ENCODE data around the gene CCDC148.

CCDC148 gene

GRCh38 chr2:158143703-158144360 is 312.7 kb downstream of the CCDC148 start:
- DNase-seq: no peak

DNA sequence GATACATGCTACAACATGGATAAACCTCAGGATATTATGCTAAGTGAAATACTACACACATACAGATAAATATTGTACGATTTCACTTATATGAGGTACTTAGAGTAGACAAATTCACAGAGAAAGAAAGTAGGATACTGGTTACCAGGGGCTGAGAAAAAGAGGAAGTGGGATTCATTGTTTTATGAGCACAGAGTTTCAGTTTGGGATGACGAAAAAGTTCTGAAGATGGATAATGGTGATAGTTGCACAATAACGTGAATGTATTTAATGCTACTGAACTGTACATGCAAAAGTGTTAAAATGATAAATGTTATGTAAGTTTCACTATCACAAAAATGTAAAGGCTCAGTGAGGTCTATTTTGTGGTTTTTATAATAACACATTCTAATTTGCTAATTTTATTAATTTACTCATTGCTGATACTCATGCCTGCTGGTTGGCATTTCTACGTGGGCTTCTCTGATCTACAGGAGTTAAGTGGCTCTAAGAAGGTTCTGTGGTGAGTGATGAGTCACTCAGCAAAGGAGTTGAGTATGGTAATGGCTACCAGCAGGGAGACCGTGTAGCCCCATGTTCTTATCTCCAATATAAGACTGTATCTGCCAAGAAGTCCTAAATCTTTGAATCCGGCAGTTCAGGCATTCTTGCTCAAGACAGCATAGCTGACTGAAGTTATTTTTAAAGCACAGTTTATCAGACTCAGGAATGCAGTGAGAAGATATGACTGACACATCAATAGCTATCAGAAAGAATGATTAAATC is 313.8 kb downstream of the CCDC148 start:
- no peak for DNase-seq

DNA sequence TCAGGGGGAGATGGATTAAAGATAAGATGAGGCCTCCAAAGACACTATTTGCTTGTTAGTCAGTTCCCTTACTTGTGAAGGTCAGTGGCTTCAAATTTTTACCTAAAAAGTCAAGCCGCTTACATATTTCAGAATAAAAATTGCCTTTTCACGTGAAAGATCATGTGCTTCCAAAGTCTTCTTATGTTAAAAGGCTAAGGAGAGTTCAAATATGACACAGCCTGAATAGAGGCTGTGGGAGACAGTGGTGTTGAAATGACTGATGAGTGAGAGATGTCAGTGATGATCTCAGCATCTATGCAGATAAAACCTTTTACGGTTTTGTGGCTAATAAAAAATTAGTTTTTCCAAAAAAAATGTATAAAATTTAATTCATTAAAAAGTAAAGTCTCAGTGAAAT is 314.4 kb downstream of the CCDC148 start:
- DNase-seq: no peak

DNA sequence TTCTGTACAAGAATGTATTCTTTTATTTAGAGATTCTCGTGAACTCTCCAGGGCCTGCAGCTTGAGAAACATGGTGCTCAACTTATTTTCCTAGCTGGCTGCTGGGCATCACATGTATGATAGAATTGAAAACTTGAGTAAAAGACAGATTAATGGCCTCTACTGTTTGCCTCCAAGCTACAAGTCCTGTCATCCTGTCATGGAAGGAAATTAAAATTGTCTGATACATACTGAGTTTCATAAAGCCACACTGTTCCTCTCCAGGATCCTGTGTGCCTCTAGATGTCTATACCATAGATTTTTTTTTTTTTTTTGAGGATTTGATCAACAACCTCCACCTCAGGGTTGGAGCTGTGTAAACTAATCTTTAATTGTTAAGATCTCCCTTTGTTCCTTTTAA is 316.4 kb downstream of the CCDC148 start:
- DNase-seq: no peak

DNA sequence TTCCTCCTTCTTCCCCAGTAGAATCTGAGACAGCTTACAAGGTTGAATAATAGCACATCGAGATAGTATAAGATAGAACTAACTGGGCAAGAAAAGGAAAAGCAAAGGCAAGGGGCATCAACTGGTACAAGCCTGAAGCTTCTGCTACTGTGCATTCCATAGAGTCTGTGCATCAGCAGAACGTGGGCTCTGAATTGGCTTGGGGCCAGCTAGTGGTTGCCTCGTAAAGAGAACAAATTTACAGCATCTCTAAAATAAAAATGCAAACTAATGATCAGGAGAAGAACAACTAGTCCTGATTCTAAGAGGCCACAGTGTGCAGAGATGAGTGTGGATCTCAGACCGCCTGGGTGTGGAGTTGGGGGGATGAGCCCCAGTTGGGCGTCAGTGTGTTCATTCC is 318.3 kb downstream of the CCDC148 start:
- no peak for DNase-seq

DNA sequence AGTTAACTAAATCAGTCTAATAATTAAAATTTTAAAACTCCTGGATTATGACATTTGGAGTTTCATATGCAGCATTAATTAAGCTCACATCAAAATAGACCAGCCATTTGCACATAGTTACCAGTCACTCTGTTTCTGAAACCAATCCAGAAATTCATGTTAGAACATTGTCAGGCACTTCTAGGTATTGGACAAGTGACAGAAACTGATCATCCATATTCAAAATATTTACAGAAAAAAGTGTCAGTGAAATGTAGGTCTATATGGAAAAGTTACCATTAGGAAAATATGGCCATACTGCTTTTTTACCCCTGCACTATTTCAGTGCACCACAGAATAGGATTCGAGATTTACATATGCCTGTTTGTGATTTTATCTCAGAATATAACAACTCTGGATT is 321.5 kb downstream of the CCDC148 start:
- DNase-seq: peak; percentile 3

DNA sequence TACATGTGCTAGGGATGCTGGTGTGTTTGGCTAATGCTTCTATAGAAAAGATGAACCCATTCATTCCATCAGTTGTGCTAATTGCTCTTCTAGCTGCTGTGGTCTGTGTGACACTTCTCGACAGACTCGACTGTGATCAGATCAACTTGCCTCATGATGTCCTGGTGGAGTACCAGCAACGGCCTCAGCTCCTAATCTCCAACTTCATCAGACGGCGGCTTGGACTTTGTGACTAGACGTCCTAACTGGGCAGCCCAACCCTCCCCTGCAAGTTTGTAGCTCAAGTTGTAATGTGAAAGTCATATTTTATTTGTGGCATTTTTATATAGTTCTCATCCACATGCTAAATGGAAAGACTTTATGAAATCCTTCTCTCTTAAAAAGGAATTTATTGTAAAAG is 321.9 kb downstream of the CCDC148 start:
- DNase-seq: no peak

DNA sequence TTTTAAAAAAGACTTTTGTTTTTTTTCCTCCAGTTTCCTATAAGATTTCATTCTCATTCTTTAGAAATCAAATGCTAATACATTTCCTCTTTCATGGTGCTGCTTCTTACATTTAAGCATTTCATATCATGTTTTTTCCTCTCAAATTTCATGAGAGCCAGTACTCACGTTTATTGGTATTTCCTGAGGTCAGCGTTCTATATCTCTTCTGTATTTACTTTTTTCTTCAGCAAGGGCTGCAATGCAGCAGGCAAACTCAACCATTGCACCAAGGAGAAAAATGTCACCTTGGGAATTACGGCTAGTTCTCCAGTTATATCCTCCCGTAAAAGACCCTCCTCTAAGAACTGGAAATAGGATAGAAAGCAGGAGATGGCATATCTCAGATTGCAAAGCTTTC is 322.5 kb downstream of the CCDC148 start:
- DNase-seq: no peak

- no peak for DNase-seq
Observed at GRCh38 chr2:158131919-158132566, 324.5 kb downstream of the CCDC148 start.

- DNase-seq: no peak
Observed at GRCh38 chr2:158131483-158131912, 325.1 kb downstream of the CCDC148 start.

DNA sequence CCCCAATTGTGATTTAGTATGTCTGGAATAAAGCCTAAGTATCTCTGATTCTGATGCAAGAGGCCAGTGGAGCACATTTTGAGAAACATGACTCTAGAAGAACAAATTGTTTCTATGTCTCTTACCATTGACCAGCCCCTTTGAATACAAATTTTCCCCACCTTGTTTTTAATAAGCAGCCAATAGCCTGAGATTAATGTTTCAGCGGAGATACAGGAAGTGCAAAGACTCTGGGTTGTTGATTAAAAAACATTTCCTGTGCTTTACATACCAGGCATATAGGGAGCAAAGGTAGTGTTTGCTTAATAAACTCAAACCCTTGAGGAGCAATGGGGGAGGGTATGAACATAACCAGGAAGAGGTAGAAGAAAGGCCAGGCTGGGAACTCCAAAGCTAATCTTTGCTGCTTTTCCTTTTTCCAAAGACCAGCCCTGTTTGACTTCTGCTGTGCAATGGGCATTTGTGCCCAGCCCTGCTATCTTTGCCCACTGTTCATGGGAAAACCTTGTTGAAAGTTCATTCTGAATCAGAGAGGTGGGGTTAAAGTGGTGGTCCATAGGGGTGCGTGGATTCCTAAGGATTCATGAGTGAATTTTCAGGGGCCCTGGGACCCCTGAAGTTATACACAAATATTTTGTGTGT is 325.6 kb downstream of the CCDC148 start:
- DNase-seq: no peak

GRCh38 chr2:158129037-158129436 is 327.5 kb downstream of the CCDC148 start:
- no peak for DNase-seq

DNA sequence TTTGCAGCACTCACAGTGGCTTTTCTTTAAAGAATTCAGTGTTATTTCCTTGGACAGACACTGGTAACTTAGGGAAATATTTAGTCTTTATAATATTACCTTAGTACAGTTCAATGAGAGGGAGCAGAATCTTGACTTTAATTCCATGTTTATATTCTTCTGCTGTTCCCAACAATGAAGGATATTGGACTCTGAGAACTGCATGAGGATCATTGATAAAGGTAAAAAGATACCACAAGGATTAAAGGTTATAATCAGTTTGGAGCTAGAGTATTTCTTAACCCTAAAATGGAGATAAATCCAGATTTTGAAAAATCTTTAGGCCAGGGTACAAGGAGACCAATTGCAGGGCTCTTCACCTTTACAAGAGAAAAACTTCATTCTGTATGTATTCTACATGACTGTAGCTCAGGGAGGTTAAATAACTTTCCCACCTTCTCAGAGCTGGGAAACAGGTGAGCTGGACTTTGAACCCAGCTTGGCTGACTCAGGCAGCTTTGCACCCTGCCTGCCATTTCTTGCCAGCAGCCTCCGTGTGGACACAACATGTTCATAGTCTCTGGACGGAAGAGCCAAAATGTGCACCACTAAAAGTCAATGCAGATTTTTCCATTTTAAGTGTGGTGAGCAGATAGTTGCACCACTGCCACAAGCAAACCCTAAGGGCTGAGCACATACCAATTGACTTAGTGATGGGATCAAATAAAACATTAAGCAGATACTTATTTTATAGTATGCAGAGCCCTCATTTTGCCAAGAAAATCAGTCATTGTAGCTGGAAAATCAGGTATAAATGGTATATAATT is 328.2 kb downstream of the CCDC148 start:
- no peak for DNase-seq

- DNase-seq: no peak
Observed at GRCh38 chr2:158127380-158127804, 329.2 kb downstream of the CCDC148 start.

DNA sequence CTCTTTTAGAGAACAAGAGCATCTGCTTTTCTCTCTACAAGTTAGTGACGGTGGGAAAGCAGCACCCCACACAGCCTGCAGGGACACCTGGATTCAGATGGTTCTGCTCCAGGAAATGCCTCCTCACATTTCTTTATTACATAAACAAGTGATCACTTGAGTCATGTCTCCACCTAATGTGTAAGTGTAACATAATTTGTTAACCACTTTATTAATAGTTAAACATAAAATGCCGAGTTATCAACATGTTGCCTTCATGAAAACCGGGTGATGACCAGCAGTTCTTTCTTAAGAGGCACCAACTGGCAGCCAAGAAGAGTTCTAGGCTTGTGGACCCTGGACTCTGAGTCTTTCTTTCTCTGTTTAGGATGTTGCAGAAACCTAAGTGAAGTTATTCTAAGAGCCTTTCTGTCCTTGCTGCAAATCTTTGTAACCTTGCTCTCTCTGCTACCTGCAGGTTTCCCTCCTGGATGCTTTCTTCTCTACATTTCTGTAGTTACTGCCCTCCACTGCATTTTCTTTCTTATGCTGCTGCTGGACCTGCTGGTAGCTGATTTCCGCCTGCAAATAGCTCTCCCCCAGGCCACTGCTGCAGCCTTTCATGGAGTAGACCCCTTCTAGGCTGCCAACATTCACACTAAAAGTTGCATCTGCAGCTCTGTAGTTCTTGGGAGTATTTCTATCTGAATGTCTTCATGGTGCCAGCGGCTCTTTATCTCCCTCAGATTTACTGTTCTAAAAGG is 330.6 kb downstream of the CCDC148 start:
- no peak for DNase-seq

GRCh38 chr2:158124896-158125295 is 331.7 kb downstream of the CCDC148 start:
- no peak for DNase-seq
